Measurements from ENCODE around the gene HELZ.
"Not testable (repeated sequence)": the region's sequence is repeated elsewhere in the genome, so short reads cannot be mapped to it uniquely, and the experiment has no call there.

The HELZ gene

DNA sequence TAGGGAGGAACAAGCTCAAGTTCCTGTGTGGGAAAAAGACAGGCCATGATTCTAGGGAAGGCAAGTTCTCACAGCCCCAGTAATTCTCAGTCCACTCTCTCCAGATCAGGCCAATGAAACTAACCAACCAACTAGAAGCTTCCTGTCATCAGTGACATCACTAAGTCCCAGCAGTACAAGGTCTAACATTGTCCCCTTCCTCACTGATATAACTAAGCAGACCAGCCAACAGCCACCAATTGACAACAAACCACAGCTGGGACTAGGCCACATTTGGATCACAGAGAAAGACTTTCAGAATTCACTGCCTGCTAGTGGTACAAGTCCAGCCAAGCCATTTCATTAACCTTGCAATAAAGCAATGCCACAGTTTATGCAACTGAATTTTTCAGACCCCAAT is 106.6 kb downstream of the HELZ start:
- no peak for DNase-seq

DNA sequence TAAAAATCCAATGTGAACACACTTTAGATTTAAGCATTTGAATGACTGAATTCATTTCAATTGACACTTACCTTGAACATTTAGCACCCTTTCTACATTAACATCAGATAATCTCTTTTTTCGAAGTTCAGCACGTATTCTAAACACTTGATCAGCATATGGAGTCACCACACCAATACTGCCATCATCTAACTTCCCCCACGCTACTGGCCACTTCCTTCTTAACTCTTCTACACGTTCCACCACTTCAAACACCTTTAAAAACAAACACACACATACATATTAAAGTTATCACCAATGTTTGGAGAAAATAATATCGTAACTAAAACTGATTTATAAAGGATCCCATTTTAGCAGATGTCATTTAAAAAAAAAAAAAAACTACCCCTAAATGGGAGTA is 107.1 kb downstream of the HELZ start:
- no peak for DNase-seq

- no peak for DNase-seq
These were observed 108.0 kb downstream of the HELZ start for GRCh38 chr17:67137026-67137370.

DNA sequence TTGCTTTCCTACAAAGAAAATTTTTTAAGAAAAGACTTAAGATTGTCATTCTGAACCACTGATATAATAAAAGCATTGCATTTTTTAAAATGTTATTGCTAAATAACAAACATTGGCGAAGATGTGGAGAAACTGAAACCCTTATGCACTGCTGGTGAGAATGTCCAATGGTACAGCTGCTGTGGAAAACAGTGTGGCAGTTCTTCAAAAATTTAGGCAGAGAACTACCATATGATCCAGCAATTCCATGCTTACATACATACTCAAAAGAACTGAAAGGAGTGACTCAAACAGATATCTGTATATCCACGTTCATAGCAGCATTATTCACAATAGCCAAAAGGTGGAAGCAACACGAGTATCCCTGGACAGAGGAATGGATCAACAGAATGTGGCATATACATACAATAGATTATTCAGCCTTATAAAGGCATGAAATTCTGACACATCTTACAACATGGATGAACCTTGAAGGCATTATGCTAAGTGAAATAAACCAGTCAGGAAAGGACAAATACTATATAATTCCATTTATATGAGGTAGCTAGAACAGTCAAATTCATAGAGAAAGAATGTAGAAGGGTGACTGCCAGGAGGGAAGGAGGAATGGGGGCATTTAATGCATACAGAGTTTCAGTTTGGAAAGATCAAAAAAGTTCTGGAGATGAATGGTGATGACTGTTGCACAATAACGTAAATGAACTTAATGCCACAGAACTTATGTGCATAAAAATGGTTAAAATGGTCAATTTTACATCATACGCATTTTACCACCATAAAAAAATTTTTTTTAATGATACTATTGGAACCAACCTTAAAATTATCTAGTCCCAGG is 108.6 kb downstream of the HELZ start:
- DNase-seq, result no peak

- no peak for DNase-seq
These were observed 111.8 kb downstream of the HELZ start for GRCh38 chr17:67133161-67133560.

- no peak for DNase-seq
These were observed 112.6 kb downstream of the HELZ start for GRCh38 chr17:67132366-67132765.

- no peak for DNase-seq
These were observed 114.2 kb downstream of the HELZ start for GRCh38 chr17:67130768-67131167.

GRCh38 chr17:67129283-67129682 is 115.7 kb downstream of the HELZ start:
- no peak for DNase-seq

DNA sequence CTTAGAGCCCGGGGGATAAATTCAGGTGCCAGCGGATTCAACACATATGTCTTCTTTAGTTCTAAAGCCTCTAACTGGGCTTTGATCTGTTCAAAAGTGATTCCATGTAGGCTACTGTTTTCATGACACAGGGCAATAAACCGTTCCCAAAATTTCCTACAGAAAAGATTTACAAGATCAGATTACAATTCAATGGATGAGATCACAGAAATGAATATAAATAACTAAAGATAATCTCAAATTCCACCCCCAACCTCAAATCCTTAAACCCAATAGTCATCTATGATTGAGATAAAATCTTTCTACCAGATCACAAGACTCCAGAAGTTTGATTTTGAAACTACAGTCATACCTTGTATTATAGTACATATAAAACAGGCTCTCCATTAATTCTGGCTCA is 116.3 kb downstream of the HELZ start:
- no peak for DNase-seq

DNA sequence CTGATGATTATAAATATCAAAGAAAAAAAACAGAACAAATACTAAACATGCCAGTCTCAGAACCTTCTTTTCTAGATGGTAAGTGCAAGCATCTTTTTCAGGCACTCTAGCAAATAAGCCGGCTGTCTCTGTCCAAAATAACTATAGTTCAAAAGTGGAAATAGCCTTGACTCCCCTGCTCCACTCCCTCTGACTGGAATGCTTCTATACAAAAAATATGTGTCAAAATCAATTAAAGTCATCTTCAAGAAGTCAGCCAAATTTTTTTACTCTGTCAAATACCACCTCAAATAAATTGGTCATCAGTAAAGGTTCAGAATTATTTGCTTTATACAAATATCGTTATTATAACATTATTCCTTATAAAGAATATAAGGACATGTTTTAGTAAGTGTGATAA is 117.1 kb downstream of the HELZ start:
- DNase-seq, result no peak

- no peak for DNase-seq
These were observed 118.0 kb downstream of the HELZ start for GRCh38 chr17:67126983-67127382.

- DNase-seq, result not testable (repeated sequence)
These were observed 118.5 kb downstream of the HELZ start for GRCh38 chr17:67126543-67126942.

- DNase-seq, result no peak
These were observed 119.1 kb downstream of the HELZ start for GRCh38 chr17:67125924-67126323.

GRCh38 chr17:67125417-67125816 is 119.6 kb downstream of the HELZ start:
- DNase-seq, result no peak

DNA sequence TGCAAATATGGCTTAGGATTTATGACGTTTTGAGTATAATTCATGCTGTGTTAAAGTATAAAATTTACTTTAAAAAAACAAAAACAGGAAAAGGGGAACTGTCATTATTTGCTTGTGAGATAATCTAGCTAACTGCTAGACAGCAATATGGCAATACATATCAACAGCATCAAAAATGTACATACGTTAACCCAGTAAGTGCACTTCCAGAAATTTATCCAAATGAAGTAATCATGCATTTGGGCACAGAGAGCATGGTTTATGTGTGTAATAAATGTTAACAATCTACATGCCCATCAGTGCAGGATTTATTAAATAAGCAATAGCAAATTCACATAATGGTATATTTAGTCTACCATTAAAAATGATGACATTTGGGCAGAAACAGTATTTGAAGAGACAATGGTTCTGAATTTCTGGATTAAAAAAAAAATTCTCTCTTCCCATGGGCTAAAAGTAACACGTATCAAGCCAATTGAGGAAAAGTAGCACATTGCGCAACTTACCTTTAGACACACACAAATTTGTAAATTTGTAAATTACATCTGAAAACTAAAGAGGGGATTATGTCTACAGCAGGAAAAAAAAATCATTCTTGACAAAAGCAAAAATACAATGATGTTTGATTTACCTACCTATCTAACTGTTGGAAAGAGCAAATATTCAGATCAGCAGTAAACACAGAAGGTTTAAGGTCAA is 120.4 kb downstream of the HELZ start:
- DNase-seq, result no peak

DNA sequence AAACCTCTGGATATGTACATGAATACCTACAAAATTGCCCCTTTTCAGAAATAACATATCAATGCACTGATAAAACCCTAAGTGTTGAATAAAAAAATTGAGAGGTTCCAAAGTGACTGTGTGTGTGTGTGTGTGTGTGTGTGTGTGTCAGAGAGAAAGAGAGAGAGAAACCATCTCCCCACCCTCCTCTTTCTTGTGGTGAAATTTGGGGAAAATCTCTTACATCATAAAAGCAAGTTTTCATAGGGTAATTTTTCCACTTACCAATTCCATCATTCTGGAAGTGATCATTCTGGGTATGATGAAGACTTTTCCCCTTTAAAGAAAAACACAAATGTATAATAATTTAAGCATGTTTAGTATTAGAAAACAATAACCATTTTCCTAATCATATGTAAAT is 121.3 kb downstream of the HELZ start:
- no peak for DNase-seq

- no peak for DNase-seq
These were observed 123.6 kb downstream of the HELZ start for GRCh38 chr17:67121316-67121891.

DNA sequence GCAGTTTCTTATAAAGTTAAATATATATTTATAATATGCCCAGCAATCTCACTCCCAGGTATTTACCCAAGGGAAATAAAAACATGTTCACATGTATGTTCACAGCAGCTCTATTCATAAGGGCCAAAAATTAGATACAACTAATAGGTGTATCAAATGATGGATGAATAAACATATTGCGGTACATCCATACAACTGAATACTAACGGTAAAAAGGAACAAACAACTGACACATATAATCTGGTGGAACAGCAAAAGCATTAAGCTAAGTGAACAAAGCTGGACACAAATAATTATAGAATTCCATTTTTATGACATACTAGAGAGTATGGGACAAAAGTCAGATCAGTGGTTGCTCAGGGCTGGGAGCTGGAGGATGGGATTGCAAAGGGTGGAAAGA is 125.9 kb downstream of the HELZ start:
- no peak for DNase-seq

- DNase-seq, result no peak
These were observed 128.9 kb downstream of the HELZ start for GRCh38 chr17:67116045-67116575.

GRCh38 chr17:67115401-67115800 is 129.6 kb downstream of the HELZ start:
- no peak for DNase-seq

DNA sequence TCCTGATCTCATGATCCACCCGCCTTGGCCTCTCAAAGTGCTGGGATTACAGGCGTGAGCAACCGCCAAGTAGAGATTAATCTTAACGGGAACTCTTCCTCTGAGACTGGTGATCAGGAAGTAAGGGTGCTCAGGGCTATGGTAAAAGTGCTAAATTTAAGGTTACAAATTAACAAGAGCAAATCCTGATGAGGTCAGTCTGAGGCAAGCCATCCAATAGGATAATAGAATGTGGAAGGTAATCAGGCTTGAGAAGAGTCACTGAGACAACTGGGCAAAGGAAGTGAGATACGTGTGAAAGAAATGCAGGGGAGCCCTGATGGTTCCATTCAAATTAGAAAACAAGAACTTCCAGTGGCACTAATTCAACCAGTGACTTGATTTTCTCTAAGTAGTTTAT is 131.5 kb downstream of the HELZ start:
- DNase-seq, result no peak

DNA sequence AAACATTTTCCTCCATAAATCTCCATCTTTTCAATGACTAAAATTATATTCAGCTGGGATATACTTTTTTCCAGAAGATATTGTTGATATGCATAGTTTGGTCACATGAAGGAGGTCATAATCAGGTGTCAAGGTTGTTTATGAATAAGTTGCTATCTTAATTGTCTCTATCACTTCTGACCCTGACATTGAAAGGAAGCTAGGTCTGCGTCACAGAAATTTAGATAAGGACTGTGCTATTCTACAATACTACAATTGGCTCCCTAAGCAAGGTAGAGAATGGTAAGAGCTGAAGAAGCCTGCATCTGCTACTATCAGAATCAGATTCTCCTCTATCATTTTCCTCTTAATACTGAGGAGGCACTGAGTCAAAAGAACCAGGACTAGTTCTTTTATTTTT is 133.2 kb downstream of the HELZ start:
- no peak for DNase-seq

- no peak for DNase-seq
These were observed 133.7 kb downstream of the HELZ start for GRCh38 chr17:67111327-67111726.

GRCh38 chr17:67110619-67111018 is 134.4 kb downstream of the HELZ start:
- no peak for DNase-seq

Data from NCI-H187 treated with DMSO at 0.1 percent for 48 hours (cell line).